ENCODE results near the gene SAP30BP. TPM values are rescaled to one million over a fixed set of nuclear protein-coding genes. Genes with fewer than 3 reads are reported as not detected.

SAP30BP gene
- total and polyA plus RNA-seq, 2 donors (not counting 1 experiment from before 2014, with no cell fraction given) = 143 to 148 TPM

DNA sequence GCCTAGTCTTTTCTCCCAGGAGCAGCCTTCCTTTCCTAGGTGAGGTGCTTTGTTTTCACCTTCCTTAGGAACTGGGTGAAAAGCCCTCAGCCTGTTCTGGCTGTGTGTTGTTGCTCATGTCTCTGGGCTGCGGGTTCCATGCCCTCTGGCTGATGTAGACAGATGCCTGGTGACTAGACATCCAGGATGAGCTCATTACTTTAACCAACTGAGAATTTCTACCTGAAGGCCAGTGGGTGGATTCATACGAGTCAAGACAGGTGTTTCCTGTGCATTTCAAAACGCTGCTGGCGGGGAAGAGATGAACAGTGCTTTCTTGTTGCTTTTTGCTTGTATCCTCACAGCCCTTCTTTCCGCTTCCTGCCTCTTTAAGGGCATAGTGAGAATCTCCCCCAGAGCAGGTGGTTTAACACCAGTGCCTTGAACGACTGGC lies 22.3 kb downstream of the SAP30BP start:
- peak overlapping the region in 2 of 5 experiments; percentile 9 to 12 for H3K4me3 ChIP-seq (ENCODE audit: control extremely low read depth in 1 of 5, extremely low read depth in 1 of 5, insufficient read depth in 1 of 5, low read depth in 2 of 5, low read length in 4 of 5)
- no peaks in the 10 kb centered on the region for H3K27me3 ChIP-seq (replicated peaks in 1 of 4; ENCODE audit: control extremely low read depth in 1 of 4, control insufficient read depth in 3 of 4, insufficient read depth in 4 of 4, low read length in 3 of 4)
- peaks cover 88% of the 10 kb centered on the region for H3K79me2 ChIP-seq (ENCODE audit: control insufficient read depth, insufficient read depth, low read length)
- Mint-ChIP-seq H3K9me3 (ENCODE audit: insufficient read depth) (no peaks in the 10 kb centered on the region), H3K27ac (peak overlapping the region; percentile 97), H3K27me3 (no peaks in the 10 kb centered on the region), H3K4me1 (peaks cover 64% of the 10 kb centered on the region), H3K4me3 (peak overlapping the region; percentile 74)
- H3K27ac ChIP-seq (ENCODE audit: low read length in 2 of 2) = peak overlapping the region; percentile 88 to 90
- H2AFZ ChIP-seq (ENCODE audit: insufficient read depth, low read depth, low read length, poor library complexity, severe bottlenecking) = no peak overlapping the region
- POLR2A ChIA-PET = interaction anchor here (0.6 kb wide), 2 partner anchors 22 to 23 kb away, joined by 4 to 5 read pairs; partner anchors contain the start of gene RECQL5
- H4K20me1 ChIP-seq (ENCODE audit: control insufficient read depth, insufficient read depth, low read length, poor library complexity, severe bottlenecking) = peaks cover 67% of the 10 kb centered on the region
- 0% methylated on average over 3 of the region's 6 CpGs for WGBS (ENCODE audit: insufficient coverage)
- peak overlapping the region; percentile 71 for H3K4me2 ChIP-seq (replicated peaks; ENCODE audit: low read depth, low read length, poor library complexity, severe bottlenecking)
- ATAC-seq (ENCODE audit: low read depth) (peak; percentile 79), DNase-seq (peak; percentile 82)
- no peaks in the 10 kb centered on the region for H3K9me3 ChIP-seq (ENCODE audit: control extremely low read depth in 1 of 3, control insufficient read depth in 2 of 3, insufficient read depth in 1 of 3, low read length in 2 of 3)
- peak overlapping the region; percentile 44 for H3K9ac ChIP-seq (ENCODE audit: low read length)
- H3K4me1 ChIP-seq (ENCODE audit: control insufficient read depth in 2 of 2, insufficient read depth in 2 of 2, low read length in 2 of 2) = peaks cover 47 to 64% of the 10 kb centered on the region in 2 donors
- peaks cover 6 to 53% of the 10 kb centered on the region in 2 experiments for H3K36me3 ChIP-seq (replicated peaks in 1 of 2; ENCODE audit: control extremely low read depth in 1 of 2, control insufficient read depth in 1 of 2, extremely low read depth in 1 of 2, insufficient read depth in 2 of 2, low read length in 1 of 2)
- TF ChIP-seq, protein P1, sequence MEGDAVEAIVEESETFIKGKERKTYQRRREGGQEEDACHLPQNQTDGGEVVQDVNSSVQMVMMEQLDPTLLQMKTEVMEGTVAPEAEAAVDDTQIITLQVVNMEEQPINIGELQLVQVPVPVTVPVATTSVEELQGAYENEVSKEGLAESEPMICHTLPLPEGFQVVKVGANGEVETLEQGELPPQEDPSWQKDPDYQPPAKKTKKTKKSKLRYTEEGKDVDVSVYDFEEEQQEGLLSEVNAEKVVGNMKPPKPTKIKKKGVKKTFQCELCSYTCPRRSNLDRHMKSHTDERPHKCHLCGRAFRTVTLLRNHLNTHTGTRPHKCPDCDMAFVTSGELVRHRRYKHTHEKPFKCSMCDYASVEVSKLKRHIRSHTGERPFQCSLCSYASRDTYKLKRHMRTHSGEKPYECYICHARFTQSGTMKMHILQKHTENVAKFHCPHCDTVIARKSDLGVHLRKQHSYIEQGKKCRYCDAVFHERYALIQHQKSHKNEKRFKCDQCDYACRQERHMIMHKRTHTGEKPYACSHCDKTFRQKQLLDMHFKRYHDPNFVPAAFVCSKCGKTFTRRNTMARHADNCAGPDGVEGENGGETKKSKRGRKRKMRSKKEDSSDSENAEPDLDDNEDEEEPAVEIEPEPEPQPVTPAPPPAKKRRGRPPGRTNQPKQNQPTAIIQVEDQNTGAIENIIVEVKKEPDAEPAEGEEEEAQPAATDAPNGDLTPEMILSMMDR (IDR thresholded peaks at IDR 0.05) = no peak
- intact Hi-C loops (cut with micrococcal nuclease) = no loop called here
- CTCF ChIA-PET = interaction anchor here (0.5 to 2.4 kb wide), 4 partner anchors 13 to 397 kb away, joined by 3 to 8 read pairs (median 4); partner anchors contain the start of gene SMIM5

DNA sequence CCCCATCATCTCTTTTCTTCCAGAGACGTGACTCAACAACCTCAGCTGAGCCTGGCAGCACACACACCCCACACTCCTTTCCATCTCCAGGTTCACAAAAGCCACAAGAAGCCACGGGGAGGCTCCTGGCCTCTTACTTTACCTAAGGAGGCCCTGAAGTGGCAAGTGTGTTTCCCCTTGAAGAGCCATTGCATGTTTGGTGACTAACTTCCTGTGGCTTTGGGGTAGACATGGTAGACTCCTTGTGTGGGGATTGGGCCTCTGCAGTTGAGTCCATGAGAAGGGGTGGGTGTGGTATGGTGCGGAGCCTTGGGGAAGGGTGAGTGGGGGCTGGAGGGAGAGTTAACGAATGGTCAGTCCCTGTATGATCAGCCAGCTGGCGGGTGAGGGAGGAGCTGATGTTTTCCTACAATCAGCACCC lies 24.2 kb downstream of the SAP30BP start:
- CTCF ChIA-PET = interaction anchor here (1.1 to 2.0 kb wide), 3 partner anchors 17 to 56 kb away, joined by 3 to 7 read pairs (median 3); no protein-coding TSS in a partner anchor
- Histone ChIP-seq H3K4me3 (ENCODE audit: control extremely low read depth in 1 of 5, extremely low read depth in 1 of 5, insufficient read depth in 1 of 5, low read depth in 2 of 5, low read length in 4 of 5) (no peak overlapping the region), H3K9ac (ENCODE audit: low read length) (no peak overlapping the region), H3K79me2 (ENCODE audit: control insufficient read depth, insufficient read depth, low read length) (peaks cover 86% of the 10 kb centered on the region), H2AFZ (ENCODE audit: insufficient read depth, low read depth, low read length, poor library complexity, severe bottlenecking) (no peak overlapping the region), H4K20me1 (ENCODE audit: control insufficient read depth, insufficient read depth, low read length, poor library complexity, severe bottlenecking) (peaks cover 69% of the 10 kb centered on the region), H3K4me1 (ENCODE audit: control insufficient read depth in 2 of 2, insufficient read depth in 2 of 2, low read length in 2 of 2) (peaks cover 43 to 51% of the 10 kb centered on the region in 2 donors), H3K36me3 (replicated peaks in 1 of 2; ENCODE audit: control extremely low read depth in 1 of 2, control insufficient read depth in 1 of 2, extremely low read depth in 1 of 2, insufficient read depth in 2 of 2, low read length in 1 of 2) (peaks cover 9 to 60% of the 10 kb centered on the region in 2 experiments), H3K27me3 (replicated peaks in 1 of 4; ENCODE audit: control extremely low read depth in 1 of 4, control insufficient read depth in 3 of 4, insufficient read depth in 4 of 4, low read length in 3 of 4) (no peaks in the 10 kb centered on the region), H3K27ac (ENCODE audit: low read length in 2 of 2) (peak overlapping the region in 1 of 2 donors; percentile 90), H3K9me3 (ENCODE audit: control extremely low read depth in 1 of 3, control insufficient read depth in 2 of 3, insufficient read depth in 1 of 3, low read length in 2 of 3) (no peaks in the 10 kb centered on the region), H3K4me2 (replicated peaks; ENCODE audit: low read depth, low read length, poor library complexity, severe bottlenecking) (no peak overlapping the region)
- Mint-ChIP-seq H3K27ac (peak overlapping the region; percentile 83), H3K4me3 (no peak overlapping the region), H3K9me3 (ENCODE audit: insufficient read depth) (no peaks in the 10 kb centered on the region), H3K4me1 (peaks cover 51% of the 10 kb centered on the region), H3K27me3 (no peaks in the 10 kb centered on the region)
- POLR2A ChIA-PET = no interaction called here
- WGBS (ENCODE audit: insufficient coverage) = 12% methylated on average over 3 of the region's 5 CpGs
- TF ChIP-seq EZH2 (IDR thresholded peaks at IDR 0.05; ENCODE audit: borderline replicate concordance, insufficient read depth, low read depth, low read length, poor library complexity, severe bottlenecking) = no peak
- TF ChIP-seq, protein P1 (IDR thresholded peaks at IDR 0.05) = no peak
- DNase-seq (no peak), ATAC-seq (ENCODE audit: low read depth) (no peak)
- intact Hi-C loops (cut with micrococcal nuclease) = no loop called here
